ENCODE data around the gene SPAG6. TPM values are rescaled to one million over a fixed set of nuclear protein-coding genes. Genes with fewer than 3 reads are reported as not detected.

Gene SPAG6
- total RNA-seq, 4 donors from 2014 or later = 0.19 TPM; not detected in 3

DNA sequence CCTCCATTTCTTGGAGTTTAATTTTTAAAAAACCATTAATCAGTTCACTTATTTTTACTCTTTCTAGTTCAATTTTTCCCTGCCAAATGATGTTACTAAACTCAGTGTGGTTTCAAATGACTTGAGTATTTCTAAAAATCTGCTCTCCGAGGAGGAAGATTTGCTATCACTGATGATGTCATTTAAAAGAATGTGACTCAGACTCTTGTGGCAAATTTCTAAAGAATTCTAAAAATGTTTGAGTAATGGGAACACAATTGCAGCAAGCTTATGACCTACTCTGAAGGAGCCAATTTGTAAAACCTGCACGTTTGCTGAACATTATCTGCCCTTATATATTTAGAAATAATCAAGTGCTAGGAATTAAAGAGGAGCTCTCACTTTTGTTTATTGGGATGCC lies 88.6 kb downstream of the SPAG6 start:
- Histone ChIP-seq H3K36me3 (no peaks in the 10 kb centered on the region), H3K27ac (replicated peaks in 1 of 4) (no peak overlapping the region), H3K4me3 (no peak overlapping the region), H3K4me1 (peaks cover 18 to 26% (median 22%) of the 10 kb centered on the region in 4 donors), H3K27me3 (no peaks in the 10 kb centered on the region), H3K9me3 (no peaks in the 10 kb centered on the region)
- TF ChIP-seq EP300 (IDR thresholded peaks at IDR 0.05) = no peak
- TF ChIP-seq, protein P1, sequence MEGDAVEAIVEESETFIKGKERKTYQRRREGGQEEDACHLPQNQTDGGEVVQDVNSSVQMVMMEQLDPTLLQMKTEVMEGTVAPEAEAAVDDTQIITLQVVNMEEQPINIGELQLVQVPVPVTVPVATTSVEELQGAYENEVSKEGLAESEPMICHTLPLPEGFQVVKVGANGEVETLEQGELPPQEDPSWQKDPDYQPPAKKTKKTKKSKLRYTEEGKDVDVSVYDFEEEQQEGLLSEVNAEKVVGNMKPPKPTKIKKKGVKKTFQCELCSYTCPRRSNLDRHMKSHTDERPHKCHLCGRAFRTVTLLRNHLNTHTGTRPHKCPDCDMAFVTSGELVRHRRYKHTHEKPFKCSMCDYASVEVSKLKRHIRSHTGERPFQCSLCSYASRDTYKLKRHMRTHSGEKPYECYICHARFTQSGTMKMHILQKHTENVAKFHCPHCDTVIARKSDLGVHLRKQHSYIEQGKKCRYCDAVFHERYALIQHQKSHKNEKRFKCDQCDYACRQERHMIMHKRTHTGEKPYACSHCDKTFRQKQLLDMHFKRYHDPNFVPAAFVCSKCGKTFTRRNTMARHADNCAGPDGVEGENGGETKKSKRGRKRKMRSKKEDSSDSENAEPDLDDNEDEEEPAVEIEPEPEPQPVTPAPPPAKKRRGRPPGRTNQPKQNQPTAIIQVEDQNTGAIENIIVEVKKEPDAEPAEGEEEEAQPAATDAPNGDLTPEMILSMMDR (IDR thresholded peaks at IDR 0.05) = no peak
- TF ChIP-seq POLR2A (IDR thresholded peaks at IDR 0.05; ENCODE audit: low read depth) = no peak
- peak in 1 of 2 donors; percentile 16 for TF ChIP-seq POLR2AphosphoS5 (IDR thresholded peaks at IDR 0.05)
- 25% methylated on average over 2 of the region's 2 CpGs for WGBS
- intact Hi-C loops (cut with DNase I) = loop anchor here (10.0 kb wide), 3 partner anchors 179 to 551 kb away; partner anchors contain the start of gene PIP4K2A
- DNase-seq (ENCODE audit: extremely low spot score) = no peak

- TF ChIP-seq, protein P1 (IDR thresholded peaks at IDR 0.05) = no peak
- TF ChIP-seq EP300 (IDR thresholded peaks at IDR 0.05) (no peak), POLR2AphosphoS5 (IDR thresholded peaks at IDR 0.05) (no peak), POLR2A (IDR thresholded peaks at IDR 0.05; ENCODE audit: low read depth) (no peak)
- H3K27ac ChIP-seq (replicated peaks in 1 of 4) = no peak overlapping the region
- no peaks in the 10 kb centered on the region for H3K9me3 ChIP-seq
- intact Hi-C loops (cut with DNase I) = loop anchor here (10.0 kb wide), 3 partner anchors 180 to 550 kb away; partner anchors contain the start of gene PIP4K2A
- peaks cover 18 to 27% (median 25%) of the 10 kb centered on the region in 4 donors for H3K4me1 ChIP-seq
- no peak for DNase-seq (ENCODE audit: extremely low spot score)
- 86% methylated on average over 2 of the region's 2 CpGs for WGBS
- no peaks in the 10 kb centered on the region for H3K27me3 ChIP-seq
- H3K36me3 ChIP-seq = no peaks in the 10 kb centered on the region
- H3K4me3 ChIP-seq = no peak overlapping the region
These were observed 89.2 kb downstream of the SPAG6 start for GRCh38 chr10:22434521-22434920.

- Histone ChIP-seq H3K4me3 (no peak overlapping the region), H3K4me1 (peaks cover 18 to 27% (median 25%) of the 10 kb centered on the region in 4 donors), H3K9me3 (no peaks in the 10 kb centered on the region), H3K36me3 (no peaks in the 10 kb centered on the region), H3K27ac (replicated peaks in 1 of 4) (peak overlapping the region in 2 of 4 donors; percentile 19 to 94), H3K27me3 (no peaks in the 10 kb centered on the region)
- intact Hi-C loops (cut with DNase I) = loop anchor here (5.0 to 10.0 kb wide), 6 partner anchors 93 to 549 kb away; partner anchors contain the start of genes COMMD3, DNAJC1 and PIP4K2A
- no peak for DNase-seq (ENCODE audit: extremely low spot score)
- WGBS = 95% methylated on average over 10 of the region's 10 CpGs
- TF ChIP-seq, protein P1 (IDR thresholded peaks at IDR 0.05) = no peak
These were observed 90.4 kb downstream of the SPAG6 start for GRCh38 chr10:22435650-22436049.

GRCh38 chr10:22436526-22436892 lies 91.2 kb downstream of the SPAG6 start:
- no peaks in the 10 kb centered on the region for H3K36me3 ChIP-seq
- no peak for DNase-seq (ENCODE audit: extremely low spot score)
- H3K4me3 ChIP-seq = peak overlapping the region; percentile 67 to 86 (median 80)
- H3K27ac ChIP-seq (replicated peaks in 1 of 4) = peak overlapping the region; percentile 93 to 98 (median 96)
- TF ChIP-seq EP300 (IDR thresholded peaks at IDR 0.05) = no peak
- TF ChIP-seq POLR2AphosphoS5 (IDR thresholded peaks at IDR 0.05) = no peak
- TF ChIP-seq POLR2A (IDR thresholded peaks at IDR 0.05; ENCODE audit: low read depth) = no peak
- intact Hi-C loops (cut with DNase I) = loop anchor here (5.0 to 10.0 kb wide), 6 partner anchors 94 to 548 kb away; partner anchors contain the start of genes COMMD3, DNAJC1 and PIP4K2A
- WGBS = 48% methylated on average over 12 of the region's 35 CpGs
- peaks cover 18 to 27% (median 25%) of the 10 kb centered on the region in 4 donors for H3K4me1 ChIP-seq
- no peaks in the 10 kb centered on the region for H3K9me3 ChIP-seq
- H3K27me3 ChIP-seq = no peaks in the 10 kb centered on the region

DNA sequence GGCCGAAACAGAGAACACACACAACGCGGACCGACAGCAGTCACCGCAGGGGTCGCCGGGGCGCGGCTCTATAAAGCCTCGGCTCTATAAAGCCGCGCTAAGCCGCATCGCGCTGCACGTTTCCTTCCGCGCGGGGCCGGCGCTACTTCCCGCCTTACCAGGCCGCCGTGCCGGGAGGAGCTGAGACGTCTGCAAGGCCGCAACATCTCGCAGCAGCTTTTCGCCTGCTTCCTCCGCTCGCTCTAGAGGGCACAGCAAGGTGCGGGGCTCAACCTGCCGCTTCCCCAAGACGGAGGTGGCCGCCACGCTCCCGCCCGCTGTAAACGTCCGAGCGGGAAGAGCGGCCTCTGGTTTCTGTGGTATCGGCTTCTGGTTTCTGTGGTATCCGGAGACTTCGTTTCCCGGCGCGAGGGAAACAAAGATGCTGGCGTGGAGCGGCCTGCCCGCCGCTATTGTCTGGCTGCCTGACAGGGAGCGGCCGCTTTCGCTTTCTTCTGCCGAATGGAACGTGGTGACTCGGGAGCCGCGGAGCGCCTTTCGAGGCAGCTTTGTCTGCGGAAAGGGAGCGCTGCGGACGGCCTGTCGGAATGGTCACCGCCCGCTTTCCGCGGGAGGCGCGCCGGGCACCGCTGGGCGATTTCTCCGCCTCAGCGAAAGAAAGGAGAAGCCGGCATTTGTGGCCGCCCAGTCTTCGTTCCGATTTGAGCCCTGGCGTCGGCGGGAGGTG lies 91.8 kb downstream of the SPAG6 start:
- WGBS = 0% methylated on average over 4 of the region's 85 CpGs

More for the DNA sequence above, 91.8 kb downstream of the SPAG6 start:
- Histone ChIP-seq H3K4me3 (peak overlapping the region; percentile 67 to 86 (median 80)), H3K4me1 (peaks cover 18 to 27% (median 25%) of the 10 kb centered on the region in 4 donors), H3K27ac (replicated peaks in 1 of 4) (peak overlapping the region; percentile 93 to 98 (median 96)), H3K36me3 (no peaks in the 10 kb centered on the region), H3K27me3 (no peaks in the 10 kb centered on the region), H3K9me3 (no peaks in the 10 kb centered on the region)
- intact Hi-C loops (cut with DNase I) = loop anchor here (5.0 to 10.0 kb wide), 6 partner anchors 95 to 548 kb away; partner anchors contain the start of genes COMMD3, DNAJC1 and PIP4K2A
- peak; percentile 97 for DNase-seq (ENCODE audit: extremely low spot score)
- TF ChIP-seq, protein P1 (IDR thresholded peaks at IDR 0.05) = peak in 2 of 3 experiments; percentile 3 to 4
- TF ChIP-seq POLR2AphosphoS5 (IDR thresholded peaks at IDR 0.05) (peak; percentile 91 to 97), POLR2A (IDR thresholded peaks at IDR 0.05; ENCODE audit: low read depth) (peak; percentile 26), EP300 (IDR thresholded peaks at IDR 0.05) (no peak)
